Pancreas (tissue), 10 donors: Measurements from ENCODE around the gene PLD6. TPM values are rescaled to one million over a fixed set of nuclear protein-coding genes. Genes with fewer than 3 reads are reported as not detected.

Experiments
- ATAC-seq, 4 donors: fragments of 200-7000 bp; cut with Tn5 transposase; one replicate each; pipeline versions ENCODE4 v1.8.0 to v1.9.1; 2020; ENCODE audit warnings: mild to moderate bottlenecking in 4 of 4, moderate library complexity in 4 of 4
- DNase-seq, 6 donors: peaks; one replicate each; pipeline ENCODE4 v3.0.0-alpha.2; 2020
- FAIRE-seq: peaks from 2 replicates; lab custom pipeline; 2012; peaks lifted over from hg19 to GRCh38; lab: Jason Lieb, UNC
- H3K27ac ChIP-seq, 4 donors: fragments of 200-600 bp; sonication (generic); 1 replicate in 3 of 4; 2 replicates in 1 of 4; pipeline versions ENCODE4 v1.5.0 to v1.8.0; 2020
- H3K27me3 ChIP-seq, 4 donors: fragments of 200-600 bp; one replicate each; pipeline ENCODE4 v1.8.0; 2021
- H3K36me3 ChIP-seq, 3 donors: fragments of 200-600 bp; sonication (generic) in 1 of 3; one replicate each; pipeline versions ENCODE4 v1.5.0 to v1.8.0; 2020 to 2021
- H3K4me1 ChIP-seq, 3 donors: fragments of 200-600 bp; one replicate each; pipeline ENCODE4 v1.8.0; 2021
- H3K4me3 ChIP-seq, 4 donors: fragments of 200-600 bp; sonication (generic) in 2 of 4; one replicate each; pipeline versions ENCODE4 v1.5.0 to v1.8.0; 2020 to 2021
- H3K9me3 ChIP-seq, 4 donors: fragments of 200-600 bp; one replicate each; pipeline ENCODE4 v1.8.0; 2021
- CTCF ChIP-seq, 4 donors: fragments of 200-600 bp; sonication (generic) in 3 of 4; IDR thresholded peaks; one replicate each; pipeline versions ENCODE4 v1.5.0 to v1.8.0; 2021; ENCODE audit warnings: antibody characterized with exemption in 4 of 4
- WGBS, 2 donors: extraction: QIAGEN DNeasy Blood & Tissue Kit; methylation state at CpG; one replicate each; pipeline ENCODE4 v1.1.7; 2013; 5-methylcytosine and 5-hydroxymethylcytosine counted together
- intact Hi-C, 3 donors: fragments of 100-400 bp; cut with DNase I; formaldehyde crosslinking; loops; one replicate each; pipeline versions ENCODE4 v1.11.1 to v1.14.2; 2022
- polyA plus RNA-seq, 2 donors: library from polyadenylated mRNA; stranded (reverse); fragments of 200-250 nt; gene quantifications; one replicate each; pipeline ENCODE4 v1.2.3, GENCODE V29; 2013
- total RNA-seq, 6 donors: library from RNA; stranded (reverse); fragmentation: NEBNext Ultra II Directional in 4 of 6; extraction: Animal tissue kit (Norgen Biotek cat#: 25700) in 4 of 6; gene quantifications; one replicate each; pipeline versions ENCODE4 v1.2.1 to v1.2.4, GENCODE V29; 2021 to 2023
- donor health status: healthy with polysubstance abuse.
- donor health status: DM: no; HTN: no; CAD: no; lungs with moderate emphysema.
- donor health status: DM: no; HTN: no; CAD: no.
- donor health status: control.
- donor health status: control.
- donor health status: Bipolar disorder and iron deficiency.
- donor health status: DM: yes; HTN: yes; CAD: no.
- donor health status: DM: no; HTN: no; CAD: no.
- donor health status: DM: no; HTN: no; CAD: no.
- donor health status: DM: yes; HTN: yes; CAD: no.

PLD6 gene
- total and polyA plus RNA-seq, 8 donors: 1.5 to 3.4 (median 2.4) TPM

- DNase-seq (peak; percentile 55 to 90 (median 74)), FAIRE-seq (no peak), ATAC-seq (peak; percentile 32 to 57 (median 54))
- Histone ChIP-seq H3K9me3 (no peaks in the 10 kb centered on the region), H3K36me3 (no peaks in the 10 kb centered on the region), H3K27me3 (no peaks in the 10 kb centered on the region), H3K4me3 (peak overlapping the region; percentile 22 to 70 (median 52)), H3K27ac (peak overlapping the region; percentile 78 to 89 (median 85)), H3K4me1 (peaks cover 0 to 13% (median 11%) of the 10 kb centered on the region in 3 donors)
- TF ChIP-seq CTCF (IDR thresholded peaks at IDR 0.05): no peak
- intact Hi-C loops: no loop called here
- whole genome bisulfite sequencing, 2 donors: 3 to 6% methylated on average over 69 to 70 of the region's 70 CpGs
Observed at GRCh38 chr17:17205368-17206123, 587 bp downstream of the PLD6 start.

GRCh38 chr17:17204635-17205231, 1.4 kb downstream of the PLD6 start:
- Histone ChIP-seq H3K36me3 (no peaks in the 10 kb centered on the region), H3K4me3 (peak overlapping the region in 3 of 4 donors; percentile 50 to 70 (median 53)), H3K4me1 (peaks cover 0 to 13% (median 11%) of the 10 kb centered on the region in 3 donors), H3K27me3 (no peaks in the 10 kb centered on the region), H3K27ac (peak overlapping the region in 1 of 4 donors; percentile 78), H3K9me3 (no peaks in the 10 kb centered on the region)
- no peak for TF ChIP-seq CTCF (IDR thresholded peaks at IDR 0.05)
- DNase-seq (no peak), FAIRE-seq (no peak), ATAC-seq (no peak)
- intact Hi-C loops: no loop called here
- 48 to 52% methylated on average over 14 of the region's 14 CpGs for WGBS, 2 donors

GRCh38 chr17:17204041-17204591, 2.0 kb downstream of the PLD6 start:
- Histone ChIP-seq H3K27me3 (no peaks in the 10 kb centered on the region), H3K27ac (no peak overlapping the region), H3K4me3 (no peak overlapping the region), H3K36me3 (no peaks in the 10 kb centered on the region), H3K4me1 (peaks cover 0 to 13% (median 11%) of the 10 kb centered on the region in 3 donors), H3K9me3 (no peaks in the 10 kb centered on the region)
- DNase-seq: peak in 3 of 6 donors; percentile 43 to 65 (median 59)
- intact Hi-C loops: no loop called here
- FAIRE-seq: no peak
- TF ChIP-seq CTCF (IDR thresholded peaks at IDR 0.05): no peak
- 63 to 71% methylated on average over 15 of the region's 15 CpGs for WGBS, 2 donors
- no peak for ATAC-seq

GRCh38 chr17:17203173-17203730, 2.9 kb downstream of the PLD6 start:
- DNase-seq: no peak
- H3K27ac ChIP-seq: no peak overlapping the region
- no peak for FAIRE-seq
- H3K9me3 ChIP-seq: no peaks in the 10 kb centered on the region
- WGBS, 2 donors: 82 to 85% methylated on average over 15 of the region's 15 CpGs
- H3K36me3 ChIP-seq: no peaks in the 10 kb centered on the region
- no peak overlapping the region for H3K4me3 ChIP-seq
- no peak for TF ChIP-seq CTCF (IDR thresholded peaks at IDR 0.05)
- peaks cover 0 to 13% (median 11%) of the 10 kb centered on the region in 3 donors for H3K4me1 ChIP-seq
- H3K27me3 ChIP-seq: no peaks in the 10 kb centered on the region
- intact Hi-C loops: no loop called here
- no peak for ATAC-seq
